HUES48 (cell line): ENCODE results near the gene ZNF438.

Experiments
- H3K27ac ChIP-seq: one replicate; pipeline ENCODE4 v1.7.0; 2013; ENCODE audit warnings: low read depth, low read length, inconsistent platforms
- H3K27me3 ChIP-seq: 2 replicates; pipeline ENCODE4 v1.6.1; 2013; ENCODE audit warnings: mild to moderate bottlenecking, low read length; ENCODE audit not compliant: control insufficient read depth, insufficient read depth
- H3K36me3 ChIP-seq: 2 replicates; pipeline ENCODE4 v1.6.1; 2013; ENCODE audit warnings: low read length; ENCODE audit not compliant: control insufficient read depth, insufficient read depth
- H3K4me1 ChIP-seq: 2 replicates; pipeline ENCODE4 v1.6.1; 2013; ENCODE audit warnings: mild to moderate bottlenecking, low read length; ENCODE audit not compliant: control insufficient read depth, insufficient read depth
- H3K4me3 ChIP-seq: 2 replicates; pipeline ENCODE4 v1.5.1; 2013; ENCODE audit warnings: mild to moderate bottlenecking, low read depth, low read length
- H3K9ac ChIP-seq: 2 replicates; pipeline ENCODE4 v1.6.1; 2013; ENCODE audit warnings: mild to moderate bottlenecking, low read depth, low read length, moderate library complexity
- H3K9me3 ChIP-seq: 2 replicates; pipeline ENCODE4 v1.6.1; 2013; ENCODE audit warnings: low read length; ENCODE audit not compliant: control insufficient read depth, insufficient read depth

The ZNF438 gene

GRCh38 chr10:30825495-30825894 is 206.2 kb downstream of the ZNF438 start:
- H3K27ac ChIP-seq, result no peak overlapping the region
- H3K9me3 ChIP-seq, result no peaks in the 10 kb centered on the region
- no peak overlapping the region for H3K9ac ChIP-seq
- H3K4me1 ChIP-seq, result peaks cover 14% of the 10 kb centered on the region
- H3K36me3 ChIP-seq, result no peaks in the 10 kb centered on the region
- H3K27me3 ChIP-seq, result no peaks in the 10 kb centered on the region
- no peak overlapping the region for H3K4me3 ChIP-seq

- Histone ChIP-seq H3K27me3 (no peaks in the 10 kb centered on the region; the same call in 1 of the 2 replicates), H3K4me3 (no peak overlapping the region), H3K27ac (no peak overlapping the region), H3K36me3 (no peaks in the 10 kb centered on the region), H3K9me3 (no peaks in the 10 kb centered on the region), H3K4me1 (peaks cover 19% of the 10 kb centered on the region), H3K9ac (no peak overlapping the region)
These were observed 206.6 kb downstream of the ZNF438 start for GRCh38 chr10:30825022-30825421.

GRCh38 chr10:30823651-30824050 is 208.0 kb downstream of the ZNF438 start:
- no peak overlapping the region for H3K4me3 ChIP-seq
- no peak overlapping the region for H3K9ac ChIP-seq
- no peaks in the 10 kb centered on the region for H3K36me3 ChIP-seq
- no peaks in the 10 kb centered on the region for H3K9me3 ChIP-seq
- no peak overlapping the region for H3K27ac ChIP-seq
- H3K27me3 ChIP-seq, result peaks cover under 1% of the 10 kb centered on the region
- peaks cover 20% of the 10 kb centered on the region for H3K4me1 ChIP-seq

- Histone ChIP-seq H3K27me3 (peaks cover 5% of the 10 kb centered on the region), H3K36me3 (no peaks in the 10 kb centered on the region), H3K9ac (no peak overlapping the region), H3K4me1 (peaks cover 20% of the 10 kb centered on the region), H3K27ac (no peak overlapping the region), H3K4me3 (no peak overlapping the region), H3K9me3 (no peaks in the 10 kb centered on the region)
These were observed 208.8 kb downstream of the ZNF438 start for GRCh38 chr10:30822693-30823465.

- Histone ChIP-seq H3K4me3 (no peak overlapping the region), H3K9me3 (no peaks in the 10 kb centered on the region), H3K9ac (no peak overlapping the region), H3K36me3 (no peaks in the 10 kb centered on the region), H3K27ac (no peak overlapping the region), H3K4me1 (peaks cover 20% of the 10 kb centered on the region), H3K27me3 (peaks cover 5% of the 10 kb centered on the region)
These were observed 209.5 kb downstream of the ZNF438 start for GRCh38 chr10:30821994-30822692.

- Histone ChIP-seq H3K9ac (no peak overlapping the region), H3K4me3 (no peak overlapping the region), H3K4me1 (peaks cover 16% of the 10 kb centered on the region), H3K9me3 (no peaks in the 10 kb centered on the region), H3K27ac (no peak overlapping the region), H3K27me3 (peaks cover 5% of the 10 kb centered on the region), H3K36me3 (no peaks in the 10 kb centered on the region)
These were observed 210.2 kb downstream of the ZNF438 start for GRCh38 chr10:30821261-30821993.

- Histone ChIP-seq H3K27me3 (peaks cover 5% of the 10 kb centered on the region), H3K4me3 (no peak overlapping the region), H3K9ac (no peak overlapping the region), H3K27ac (no peak overlapping the region), H3K9me3 (no peaks in the 10 kb centered on the region), H3K36me3 (no peaks in the 10 kb centered on the region), H3K4me1 (peaks cover 12% of the 10 kb centered on the region)
These were observed 211.2 kb downstream of the ZNF438 start for GRCh38 chr10:30820261-30820991.

GRCh38 chr10:30819341-30820181 is 212.1 kb downstream of the ZNF438 start:
- Histone ChIP-seq H3K27me3 (peaks cover 5% of the 10 kb centered on the region), H3K27ac (no peak overlapping the region), H3K4me1 (peaks cover 12% of the 10 kb centered on the region), H3K4me3 (no peak overlapping the region), H3K9me3 (no peaks in the 10 kb centered on the region), H3K36me3 (no peaks in the 10 kb centered on the region), H3K9ac (no peak overlapping the region)

GRCh38 chr10:30818854-30819253 is 212.8 kb downstream of the ZNF438 start:
- Histone ChIP-seq H3K4me3 (no peak overlapping the region), H3K9me3 (no peaks in the 10 kb centered on the region), H3K36me3 (no peaks in the 10 kb centered on the region), H3K9ac (no peak overlapping the region), H3K27ac (no peak overlapping the region), H3K4me1 (peaks cover 12% of the 10 kb centered on the region), H3K27me3 (peaks cover 5% of the 10 kb centered on the region)
